Stomach (tissue), 19 donors: ENCODE measurements around the gene SLC16A13. TPM values are rescaled to one million over a fixed set of nuclear protein-coding genes. Genes with fewer than 3 reads are reported as not detected.
"Not testable (repeated sequence)": the region's sequence is repeated elsewhere in the genome, so short reads cannot be mapped to it uniquely, and the experiment has no call there.

Experiments used
- DNase-seq, 2 donors: peaks; one replicate each; pipeline versions ENCODE4 v3.0.0 to v3.0.0-alpha.2; 2013 to 2019
- H3K27ac ChIP-seq, 5 donors: fragments of 200-600 bp in 4 of 5; sonication (generic) in 4 of 5; one replicate each; pipeline ENCODE4 v1.5.1; 2013 to 2019; ENCODE audit warnings: mild to moderate bottlenecking in 1 of 5, moderate library complexity in 1 of 5
- H3K27me3 ChIP-seq, 3 donors: fragments of 200-600 bp; sonication (generic); one replicate each; pipeline ENCODE4 v1.5.1; 2017 to 2019; ENCODE audit warnings: mixed run types in 1 of 3
- H3K36me3 ChIP-seq, 4 donors: fragments of 200-600 bp; sonication (generic); 1 replicate in 3 of 4; 2 replicates in 1 of 4; pipeline ENCODE4 v1.5.1; 2016 to 2019
- H3K4me1 ChIP-seq, 4 donors: fragments of 200-600 bp; sonication (generic); one replicate each; pipeline ENCODE4 v1.5.1; 2016 to 2019
- H3K4me3 ChIP-seq, 4 donors: fragments of 200-600 bp; sonication (generic) in 3 of 4; one replicate each; pipeline ENCODE4 v1.5.1; 2016 to 2019; ENCODE audit warnings: mild to moderate bottlenecking in 1 of 4
- H3K9me3 ChIP-seq, 4 donors: fragments of 200-600 bp; sonication (generic); one replicate each; pipeline ENCODE4 v1.5.1; 2016 to 2019
- CTCF ChIP-seq, 7 experiments: fragments of 450-650 bp in 4 of 7; fragments of 200-600 bp in 3 of 7; sonication (generic) in 3 of 7; IDR thresholded peaks; one replicate each; pipeline ENCODE4 v1.5.1; 2016 to 2019; ENCODE audit warnings: antibody characterized with exemption in 7 of 7, control low read depth in 2 of 7, mild to moderate bottlenecking in 1 of 7
- EP300 ChIP-seq: sonication (generic); formaldehyde crosslinking; IDR thresholded peaks from one replicate; pipeline ENCODE4 v1.6.1; 2017; ENCODE audit warnings: antibody characterized with exemption
- POLR2A ChIP-seq, 4 donors: fragments of 450-650 bp; IDR thresholded peaks; one replicate each; pipeline ENCODE4 v1.6.1; 2016; ENCODE audit warnings: antibody characterized with exemption in 4 of 4, control low read depth in 2 of 4, mild to moderate bottlenecking in 1 of 4, moderate library complexity in 1 of 4
- POLR2AphosphoS5 ChIP-seq, 3 donors: sonication (generic); formaldehyde crosslinking; IDR thresholded peaks; one replicate each; pipeline ENCODE4 v1.6.1; 2016; ENCODE audit warnings: antibody characterized with exemption in 3 of 3
- WGBS, 5 donors: extraction: QIAGEN DNeasy Blood & Tissue Kit in 3 of 5; methylation state at CpG; one replicate each; pipeline versions ENCODE4 v1.1.5 to v1.1.7; 2013 to 2018; 5-methylcytosine and 5-hydroxymethylcytosine counted together
- intact Hi-C: fragments of 100-400 bp; cut with DNase I; formaldehyde crosslinking; loops from one replicate; pipeline ENCODE4 v1.15.1; 2023; ENCODE audit warnings: low total_unique reads
- long read RNA-seq, 10 donors: transcript quantifications; one replicate each; lab custom pipeline, GENCODE V29; 2026
- polyA plus RNA-seq, 3 donors: library from polyadenylated mRNA; stranded (reverse); fragments of 200-250 nt; gene quantifications; one replicate each; pipeline ENCODE4 v1.2.3, GENCODE V29; 2013
- total RNA-seq, 5 donors: library from RNA; depleted of rRNA; stranded (reverse); fragments of >200 nt; gene quantifications; one replicate each; pipeline versions ENCODE4 v1.1.0 to v1.2.3, GENCODE V29; 2014 to 2016
- donor health status: healthy with polysubstance abuse.
- donor health status: Bipolar disorder and iron deficiency.
- donor health status: healthy.

Gene SLC16A13
- total RNA-seq (1 to 10 TPM in 1 of 5 donors, not detected in 4; 2.9 TPM), polyA plus RNA-seq (1 to 10 TPM in 1 of 3 donors, under 1 TPM in 1, not detected in 1; 0.56 to 1.4 TPM)
- long read RNA-seq, donor 1, partial matches to known transcripts: 0 of 1 reads
- long read RNA-seq, donor 1, other reads (novel, unspliced or antisense): 0 of 1 reads
- long read RNA-seq, donor 2, partial matches to known transcripts: 0 of 1 reads
- long read RNA-seq, donor 2, other reads (novel, unspliced or antisense): 0 of 1 reads
- long read RNA-seq, donor 3: 0 reads
- long read RNA-seq, donor 4: 0 reads
- long read RNA-seq, donor 5, partial matches to known transcripts: 0 of 1 reads
- long read RNA-seq, donor 5, other reads (novel, unspliced or antisense): 0 of 1 reads
- long read RNA-seq, donor 6, partial matches to known transcripts: 0 of 1 reads
- long read RNA-seq, donor 6, other reads (novel, unspliced or antisense): 0 of 1 reads
- long read RNA-seq, donor 7, partial matches to known transcripts: 0 of 2 reads
- long read RNA-seq, donor 7, other reads (novel, unspliced or antisense): 0 of 2 reads
- long read RNA-seq, donor 8: 0 reads
- long read RNA-seq, donor 9: 0 reads
- long read RNA-seq, donor 10, partial matches to known transcripts: 0 of 2 reads
- long read RNA-seq, donor 10, other reads (novel, unspliced or antisense): 0 of 2 reads

GRCh38 chr17:7035591-7036368, at the start of gene SLC16A13:
SLC16A13 (plus strand) TSS chr17:7036015; CDS start chr17:7036383, 368 bp downstream.
- Histone ChIP-seq H3K9me3 (no peaks in the 10 kb centered on the region), H3K27me3 (peaks cover 0 to 5% (median 0%) of the 10 kb centered on the region in 3 donors), H3K36me3 (no peaks in the 10 kb centered on the region), H3K4me3 (peak within 1 kb of the TSS; percentile 52 to 64 (median 60)), H3K4me1 (peaks cover 9 to 23% (median 16%) of the 10 kb centered on the region in 4 donors), H3K27ac (peak within 1 kb of the TSS; percentile 75 to 88 (median 82))
- intact Hi-C loops: no loop called here
- TF ChIP-seq EP300: no peak
- TF ChIP-seq CTCF (IDR thresholded peaks at IDR 0.05): no peak
- TF ChIP-seq POLR2AphosphoS5 (IDR thresholded peaks at IDR 0.05): peak in 2 of 3 donors; percentile 68 to 85
- peak in 1 of 4 donors; percentile 17 for TF ChIP-seq POLR2A (IDR thresholded peaks at IDR 0.05)
- 0 to 1% (median 0%) methylated on average over 31 to 52 of the region's 52 CpGs for WGBS, 5 donors
- DNase-seq: peak; percentile 96 to 98

- no peak for DNase-seq
- H3K27ac ChIP-seq: no peak overlapping the region
- intact Hi-C loops: no loop called here
- WGBS, 5 donors: 58 to 77% (median 69%) methylated on average over 3 of the region's 3 CpGs
- peaks cover 0 to 4% (median 0%) of the 10 kb centered on the region in 4 donors for H3K9me3 ChIP-seq
- H3K27me3 ChIP-seq: no peaks in the 10 kb centered on the region
- TF ChIP-seq CTCF (IDR thresholded peaks at IDR 0.05) (no peak), POLR2A (IDR thresholded peaks at IDR 0.05) (no peak), EP300 (no peak), POLR2AphosphoS5 (IDR thresholded peaks at IDR 0.05) (no peak)
- H3K4me1 ChIP-seq: no peaks in the 10 kb centered on the region
- H3K36me3 ChIP-seq: no peaks in the 10 kb centered on the region
- H3K4me3 ChIP-seq: no peak overlapping the region
These were observed 49.1 kb upstream of the SLC16A13 start for GRCh38 chr17:6986676-6987075.

- no peaks in the 10 kb centered on the region for H3K27me3 ChIP-seq
- no peak overlapping the region for H3K4me3 ChIP-seq
- intact Hi-C loops: no loop called here
- H3K27ac ChIP-seq: no peak overlapping the region
- no peaks in the 10 kb centered on the region for H3K36me3 ChIP-seq
- peaks cover 0 to 4% (median 0%) of the 10 kb centered on the region in 4 donors for H3K9me3 ChIP-seq
- no peak for TF ChIP-seq CTCF (IDR thresholded peaks at IDR 0.05)
- no peak for TF ChIP-seq POLR2AphosphoS5 (IDR thresholded peaks at IDR 0.05)
- TF ChIP-seq POLR2A (IDR thresholded peaks at IDR 0.05): no peak
- no peak for TF ChIP-seq EP300
- no peaks in the 10 kb centered on the region for H3K4me1 ChIP-seq
- WGBS, 5 donors: 87 to 100% (median 92%) methylated on average over 2 of the region's 2 CpGs
- no peak for DNase-seq
These were observed 46.0 kb upstream of the SLC16A13 start for GRCh38 chr17:6989779-6990178.

- H3K36me3 ChIP-seq: peaks cover 0 to 24% (median 17%) of the 10 kb centered on the region in 4 donors
- H3K4me3 ChIP-seq, H3K27ac ChIP-seq, H3K9me3 ChIP-seq, intact Hi-C loops, DNase-seq, H3K27me3 ChIP-seq: not testable (repeated sequence)
- peaks cover 12 to 20% (median 15%) of the 10 kb centered on the region in 4 donors for H3K4me1 ChIP-seq
- 63 to 81% (median 76%) methylated on average over 5 of the region's 5 CpGs for WGBS, 5 donors
These were observed 42.2 kb upstream of the SLC16A13 start for GRCh38 chr17:6993613-6994056.
